ENCODE data around the gene POLQ.
"Not testable (repeated sequence)": the region's sequence is repeated elsewhere in the genome, so short reads cannot be mapped to it uniquely, and the experiment has no call there.

The POLQ gene

GRCh38 chr3:121418182-121418581, 127.6 kb downstream of the POLQ start:
- DNase-seq (ENCODE audit: low spot score) = no peak

GRCh38 chr3:121414924-121415323, 130.9 kb downstream of the POLQ start:
- no peak for DNase-seq (ENCODE audit: low spot score)

GRCh38 chr3:121411523-121411922, 134.3 kb downstream of the POLQ start:
- DNase-seq (ENCODE audit: low spot score) = no peak

GRCh38 chr3:121405631-121406030, 140.2 kb downstream of the POLQ start:
- no peak for DNase-seq (ENCODE audit: low spot score)

- DNase-seq (ENCODE audit: low spot score) = no peak
Measured at GRCh38 chr3:121399820-121400219, 146.0 kb downstream of the POLQ start.

GRCh38 chr3:121398051-121398450, 147.7 kb downstream of the POLQ start:
- DNase-seq (ENCODE audit: low spot score) = not testable (repeated sequence)

- DNase-seq (ENCODE audit: low spot score) = not testable (repeated sequence)
Measured at GRCh38 chr3:121395967-121396366, 149.8 kb downstream of the POLQ start.

- DNase-seq (ENCODE audit: low spot score) = not testable (repeated sequence)
Measured at GRCh38 chr3:121388308-121388707, 157.5 kb downstream of the POLQ start.

All from HuH-7.5 (cell line).